Neural progenitor cell (in vitro differentiated cells): ENCODE measurements around the gene PLA1A. TPM values are rescaled to one million over a fixed set of nuclear protein-coding genes. Genes with fewer than 3 reads are reported as not detected.

Source experiments
- DNase-seq: peaks from one replicate; pipeline ENCODE4 v3.0.0-alpha.2; 2016; ENCODE audit warnings: low spot score
- H2AFZ ChIP-seq: fragments of 200-600 bp; sonication (generic); replicated peaks from 2 replicates; pipeline ENCODE4 v1.6.1; 2016; ENCODE audit warnings: antibody characterized with exemption
- H3F3A ChIP-seq: fragments of 200-600 bp; sonication (generic); 2 replicates; pipeline ENCODE4 v1.6.1; 2016; ENCODE audit warnings: antibody characterized with exemption, low read depth
- H3K27ac ChIP-seq: fragments of 200-600 bp; sonication (generic); 2 replicates; pipeline ENCODE4 v1.5.1; 2016; ENCODE audit warnings: mild to moderate bottlenecking
- H3K27me3 ChIP-seq: fragments of 200-600 bp; sonication (generic); 2 replicates; pipeline ENCODE4 v1.6.1; 2016; ENCODE audit warnings: mild to moderate bottlenecking, moderate library complexity
- H3K36me3 ChIP-seq: fragments of 200-600 bp; sonication (generic); 2 replicates; pipeline ENCODE4 v1.5.1; 2016
- H3K4me1 ChIP-seq: fragments of 200-600 bp; sonication (generic); 2 replicates; pipeline ENCODE4 v1.6.1; 2016; ENCODE audit warnings: mixed run types
- H3K4me2 ChIP-seq: fragments of 200-600 bp; sonication (generic); 2 replicates; pipeline ENCODE4 v1.6.1; 2016
- H3K4me3 ChIP-seq: fragments of 200-600 bp; sonication (generic); 2 replicates; pipeline ENCODE4 v1.5.1; 2016
- H3K79me2 ChIP-seq: fragments of 200-600 bp; sonication (generic); 2 replicates; pipeline ENCODE4 v1.6.1; 2016; ENCODE audit warnings: low read depth
- H3K9ac ChIP-seq: fragments of 200-600 bp; sonication (generic); 2 replicates; pipeline ENCODE4 v1.6.1; 2016
- H3K9me3 ChIP-seq: fragments of 200-600 bp; sonication (generic); 2 replicates; pipeline ENCODE4 v1.5.1; 2016; ENCODE audit warnings: low read depth
- H4K20me1 ChIP-seq: fragments of 200-600 bp; sonication (generic); 2 replicates; pipeline ENCODE4 v1.6.1; 2016; ENCODE audit warnings: low read depth
- H3K27ac Mint-ChIP-seq: 3 replicates; pipeline ENCODE4 v1.8.0; 2021; ENCODE audit warnings: mixed read lengths
- H3K27me3 Mint-ChIP-seq: 2 replicates; pipeline ENCODE4 v1.8.0; 2022; ENCODE audit warnings: low read depth, mild to moderate bottlenecking, inconsistent platforms, moderate library complexity, mixed read lengths; ENCODE audit not compliant: insufficient read depth
- H3K36me3 Mint-ChIP-seq: 3 replicates; pipeline ENCODE4 v1.8.0; 2021; ENCODE audit warnings: mixed read lengths
- H3K4me1 Mint-ChIP-seq: 3 replicates; pipeline ENCODE4 v1.8.0; 2021; ENCODE audit warnings: mixed read lengths
- H3K4me3 Mint-ChIP-seq: 3 replicates; pipeline ENCODE4 v1.8.0; 2021; ENCODE audit warnings: mild to moderate bottlenecking, moderate library complexity, mixed read lengths
- H3K9me3 Mint-ChIP-seq: 3 replicates; pipeline ENCODE4 v1.8.0; 2020; ENCODE audit warnings: mixed read lengths
- EZH2 ChIP-seq: fragments of 200-600 bp; sonication (generic); IDR thresholded peaks from 2 replicates; pipeline ENCODE4 v1.6.1; 2017; ENCODE audit warnings: antibody characterized with exemption, mild to moderate bottlenecking, moderate library complexity
- EZH2phosphoT487 ChIP-seq: fragments of 200-600 bp; sonication (generic); IDR thresholded peaks from 2 replicates; pipeline ENCODE4 v1.6.1; 2017; ENCODE audit warnings: antibody characterized with exemption
- total RNA-seq: library from RNA; depleted of rRNA; stranded (reverse); fragments of >200 nt; gene quantifications from 2 replicates; pipeline ENCODE4 v1.2.3, GENCODE V29; 2015; ENCODE audit warnings: low replicate concordance
- TF ChIP-seq, protein P1 (sequence below): fragments of 200-600 bp; sonication (generic); IDR thresholded peaks from 2 replicates; pipeline ENCODE4 v1.5.1; 2017; ENCODE audit warnings: antibody characterized with exemption, mild to moderate bottlenecking

Gene PLA1A
- total RNA-seq, 1 donor from 2014 or later = not detected

DNA sequence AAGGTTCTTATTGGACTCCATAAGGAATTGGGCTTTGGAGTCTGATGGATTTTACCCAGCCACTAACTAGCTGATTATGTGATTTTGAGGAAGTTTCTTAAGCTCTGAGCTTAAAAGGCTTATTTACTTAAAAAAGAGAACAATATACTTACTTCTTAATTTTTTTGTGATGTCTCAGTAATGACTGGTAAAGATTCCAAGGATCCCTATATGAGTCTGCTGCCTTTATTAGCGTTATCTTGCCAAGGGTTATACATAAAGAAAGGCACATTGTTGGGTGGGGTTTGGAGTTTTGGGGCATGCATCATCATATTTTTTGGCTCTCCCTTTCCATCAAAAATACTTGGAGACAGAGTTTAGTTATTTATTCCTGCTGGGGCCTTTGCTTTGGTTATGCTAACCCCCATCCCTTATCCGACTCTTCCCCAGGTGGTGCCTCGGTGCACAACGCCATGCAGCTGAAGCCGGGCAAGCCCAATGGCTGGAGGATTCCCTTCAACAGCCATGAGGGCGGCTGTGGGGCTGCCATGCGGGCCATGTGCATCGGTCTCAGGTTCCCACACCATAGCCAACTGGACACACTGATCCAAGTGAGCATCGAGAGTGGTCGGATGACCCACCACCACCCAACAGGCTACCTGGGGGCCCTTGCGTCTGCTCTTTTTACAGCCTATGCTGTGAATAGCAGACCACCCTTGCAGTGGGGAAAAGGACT, 11.7 kb upstream of the PLA1A start:
- Histone ChIP-seq H3K4me3 (no peak overlapping the region), H2AFZ (no peak overlapping the region), H3K79me2 (no peaks in the 10 kb centered on the region), H4K20me1 (no peaks in the 10 kb centered on the region), H3F3A (peaks cover 18% of the 10 kb centered on the region), H3K9ac (no peak overlapping the region), H3K4me1 (peaks cover 16% of the 10 kb centered on the region), H3K27ac (no peak overlapping the region), H3K36me3 (no peaks in the 10 kb centered on the region), H3K4me2 (no peak overlapping the region), H3K27me3 (no peaks in the 10 kb centered on the region), H3K9me3 (no peaks in the 10 kb centered on the region)
- DNase-seq = no peak
- peaks cover 9% of the 10 kb centered on the region for H3K27me3 Mint-ChIP-seq
- H3K36me3 Mint-ChIP-seq = no peaks in the 10 kb centered on the region
- H3K4me3 Mint-ChIP-seq = no peak overlapping the region
- TF ChIP-seq EZH2 (no peak), EZH2phosphoT487 (no peak)
- TF ChIP-seq, protein P1, sequence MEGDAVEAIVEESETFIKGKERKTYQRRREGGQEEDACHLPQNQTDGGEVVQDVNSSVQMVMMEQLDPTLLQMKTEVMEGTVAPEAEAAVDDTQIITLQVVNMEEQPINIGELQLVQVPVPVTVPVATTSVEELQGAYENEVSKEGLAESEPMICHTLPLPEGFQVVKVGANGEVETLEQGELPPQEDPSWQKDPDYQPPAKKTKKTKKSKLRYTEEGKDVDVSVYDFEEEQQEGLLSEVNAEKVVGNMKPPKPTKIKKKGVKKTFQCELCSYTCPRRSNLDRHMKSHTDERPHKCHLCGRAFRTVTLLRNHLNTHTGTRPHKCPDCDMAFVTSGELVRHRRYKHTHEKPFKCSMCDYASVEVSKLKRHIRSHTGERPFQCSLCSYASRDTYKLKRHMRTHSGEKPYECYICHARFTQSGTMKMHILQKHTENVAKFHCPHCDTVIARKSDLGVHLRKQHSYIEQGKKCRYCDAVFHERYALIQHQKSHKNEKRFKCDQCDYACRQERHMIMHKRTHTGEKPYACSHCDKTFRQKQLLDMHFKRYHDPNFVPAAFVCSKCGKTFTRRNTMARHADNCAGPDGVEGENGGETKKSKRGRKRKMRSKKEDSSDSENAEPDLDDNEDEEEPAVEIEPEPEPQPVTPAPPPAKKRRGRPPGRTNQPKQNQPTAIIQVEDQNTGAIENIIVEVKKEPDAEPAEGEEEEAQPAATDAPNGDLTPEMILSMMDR = no peak
- no peak overlapping the region for H3K27ac Mint-ChIP-seq
- H3K4me1 Mint-ChIP-seq = peaks cover 3% of the 10 kb centered on the region
- H3K9me3 Mint-ChIP-seq = peaks cover 5% of the 10 kb centered on the region

DNA sequence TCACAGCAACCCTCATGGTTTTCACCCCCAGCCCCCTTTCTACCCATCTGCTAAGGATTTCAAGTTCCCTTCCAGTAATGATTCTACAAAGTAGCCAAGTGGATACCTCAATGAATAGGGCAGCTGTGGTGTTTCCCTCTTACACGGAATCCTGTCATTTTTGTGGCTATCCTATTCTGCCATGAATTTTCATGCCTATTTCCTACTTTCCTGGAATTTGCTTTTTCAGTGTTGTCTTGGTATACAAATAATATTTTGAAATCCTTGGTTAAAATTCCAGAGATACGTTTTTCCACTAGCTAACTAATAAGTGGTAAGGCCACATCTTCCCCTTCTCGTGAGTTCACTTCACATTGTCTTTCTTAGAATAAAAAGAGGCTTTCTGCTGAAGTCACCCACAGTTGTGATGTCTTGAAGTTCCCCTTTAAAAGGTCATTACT, 10.9 kb upstream of the PLA1A start:
- Histone ChIP-seq H3K4me1 (peaks cover 16% of the 10 kb centered on the region), H3K27ac (no peak overlapping the region), H3K79me2 (no peaks in the 10 kb centered on the region), H3K9ac (no peak overlapping the region), H3K27me3 (no peaks in the 10 kb centered on the region), H3F3A (peaks cover 18% of the 10 kb centered on the region), H2AFZ (no peak overlapping the region), H3K9me3 (no peaks in the 10 kb centered on the region), H3K4me3 (no peak overlapping the region), H4K20me1 (no peaks in the 10 kb centered on the region), H3K4me2 (no peak overlapping the region), H3K36me3 (no peaks in the 10 kb centered on the region)
- Mint-ChIP-seq H3K9me3 (peaks cover 5% of the 10 kb centered on the region), H3K4me1 (peaks cover 7% of the 10 kb centered on the region), H3K4me3 (no peak overlapping the region), H3K27ac (no peak overlapping the region), H3K36me3 (no peaks in the 10 kb centered on the region), H3K27me3 (peaks cover 9% of the 10 kb centered on the region)
- DNase-seq = no peak
- no peak for TF ChIP-seq EZH2phosphoT487

DNA sequence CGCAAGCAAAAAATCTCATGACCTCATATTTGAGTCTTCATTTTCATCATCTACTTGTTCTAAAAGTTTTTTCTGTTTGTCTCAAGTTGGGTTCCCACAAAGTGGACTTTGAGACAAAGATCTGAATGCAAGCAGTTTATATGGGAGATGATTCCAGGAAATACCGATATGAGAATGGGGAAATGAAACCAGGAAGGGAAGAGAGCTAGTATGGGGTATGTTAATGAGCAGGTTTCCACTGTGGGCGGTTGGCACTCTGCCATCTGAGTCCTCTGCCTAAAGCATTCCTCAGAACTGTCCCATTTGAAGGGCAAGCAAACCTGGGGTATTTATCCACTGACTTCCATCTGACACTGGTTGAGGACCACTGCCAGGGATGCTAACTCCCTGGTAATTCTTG, 9.6 kb upstream of the PLA1A start:
- Mint-ChIP-seq H3K9me3 (peaks cover 7% of the 10 kb centered on the region), H3K4me3 (no peak overlapping the region), H3K4me1 (peaks cover 7% of the 10 kb centered on the region), H3K27me3 (peaks cover 9% of the 10 kb centered on the region), H3K36me3 (no peaks in the 10 kb centered on the region), H3K27ac (no peak overlapping the region)
- no peak overlapping the region for H3K27ac ChIP-seq
- H3K9ac ChIP-seq = no peak overlapping the region
- H3K4me2 ChIP-seq = no peak overlapping the region
- TF ChIP-seq, protein P1 = no peak
- TF ChIP-seq EZH2phosphoT487 = no peak
- no peak for TF ChIP-seq EZH2
- no peaks in the 10 kb centered on the region for H3K36me3 ChIP-seq
- no peaks in the 10 kb centered on the region for H3K79me2 ChIP-seq
- no peaks in the 10 kb centered on the region for H3K9me3 ChIP-seq
- no peak overlapping the region for H2AFZ ChIP-seq
- no peak for DNase-seq
- H3K4me1 ChIP-seq = peaks cover 16% of the 10 kb centered on the region
- H3K27me3 ChIP-seq = no peaks in the 10 kb centered on the region
- H3F3A ChIP-seq = peaks cover 18% of the 10 kb centered on the region
- H3K4me3 ChIP-seq = no peak overlapping the region
- H4K20me1 ChIP-seq = no peaks in the 10 kb centered on the region

DNA sequence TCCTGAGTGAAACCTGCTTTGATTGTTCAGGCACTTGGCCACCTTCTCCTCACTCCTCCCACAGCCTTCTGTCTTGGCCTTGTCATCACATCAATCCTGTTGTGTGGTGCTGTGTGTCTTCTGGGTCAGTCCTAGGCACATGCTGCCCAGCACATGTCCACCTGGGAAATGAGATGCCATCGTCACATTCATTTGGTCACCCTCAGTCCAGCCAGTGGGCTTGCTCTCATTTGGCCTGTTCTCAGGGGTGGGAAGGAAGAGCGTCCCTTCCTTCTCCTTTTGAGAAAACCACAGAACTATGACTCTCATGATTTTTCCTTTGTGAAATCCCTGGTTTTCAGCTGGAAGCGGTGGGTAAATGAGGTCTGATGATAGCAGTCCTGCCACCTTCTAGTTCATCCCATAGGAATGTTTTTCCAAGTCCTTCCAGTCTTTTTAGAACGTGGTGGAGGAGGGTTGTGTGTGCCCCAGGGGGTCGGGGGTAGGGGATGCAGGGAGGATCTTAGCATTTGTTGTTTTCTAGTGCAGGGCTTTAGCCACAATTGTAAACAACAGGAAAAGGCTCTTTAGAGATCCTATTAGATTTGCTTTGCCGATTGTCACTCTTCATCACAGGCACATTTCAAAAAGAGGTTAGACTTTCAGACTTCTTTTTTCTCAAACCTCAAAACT, 8.4 kb upstream of the PLA1A start:
- Histone ChIP-seq H4K20me1 (no peaks in the 10 kb centered on the region), H3K4me3 (no peak overlapping the region), H3K79me2 (no peaks in the 10 kb centered on the region), H3K4me2 (peak overlapping the region; percentile 17), H3K27ac (peak overlapping the region; percentile 61), H3K27me3 (no peaks in the 10 kb centered on the region), H2AFZ (no peak overlapping the region), H3K36me3 (no peaks in the 10 kb centered on the region), H3K4me1 (peaks cover 16% of the 10 kb centered on the region), H3F3A (peaks cover 18% of the 10 kb centered on the region), H3K9me3 (no peaks in the 10 kb centered on the region), H3K9ac (no peak overlapping the region)
- H3K27me3 Mint-ChIP-seq = peaks cover 9% of the 10 kb centered on the region
- H3K36me3 Mint-ChIP-seq = no peaks in the 10 kb centered on the region
- DNase-seq = peak; percentile 24
- peaks cover 7% of the 10 kb centered on the region for H3K9me3 Mint-ChIP-seq
- no peak overlapping the region for H3K4me3 Mint-ChIP-seq
- peaks cover 7% of the 10 kb centered on the region for H3K4me1 Mint-ChIP-seq
- no peak overlapping the region for H3K27ac Mint-ChIP-seq
- no peak for TF ChIP-seq EZH2phosphoT487
- TF ChIP-seq, protein P1 = no peak
- no peak for TF ChIP-seq EZH2
